SKM-1 treated with dmso at 0.1 percent for 144 hours (cell line): ENCODE data around the gene DCLK2.

ENCODE experiments used
- DNase-seq: peaks from one replicate; lab custom pipeline; 2025; ENCODE audit not compliant: unreplicated experiment; lab: John Stamatoyannopoulos, UW

Gene DCLK2

DNA sequence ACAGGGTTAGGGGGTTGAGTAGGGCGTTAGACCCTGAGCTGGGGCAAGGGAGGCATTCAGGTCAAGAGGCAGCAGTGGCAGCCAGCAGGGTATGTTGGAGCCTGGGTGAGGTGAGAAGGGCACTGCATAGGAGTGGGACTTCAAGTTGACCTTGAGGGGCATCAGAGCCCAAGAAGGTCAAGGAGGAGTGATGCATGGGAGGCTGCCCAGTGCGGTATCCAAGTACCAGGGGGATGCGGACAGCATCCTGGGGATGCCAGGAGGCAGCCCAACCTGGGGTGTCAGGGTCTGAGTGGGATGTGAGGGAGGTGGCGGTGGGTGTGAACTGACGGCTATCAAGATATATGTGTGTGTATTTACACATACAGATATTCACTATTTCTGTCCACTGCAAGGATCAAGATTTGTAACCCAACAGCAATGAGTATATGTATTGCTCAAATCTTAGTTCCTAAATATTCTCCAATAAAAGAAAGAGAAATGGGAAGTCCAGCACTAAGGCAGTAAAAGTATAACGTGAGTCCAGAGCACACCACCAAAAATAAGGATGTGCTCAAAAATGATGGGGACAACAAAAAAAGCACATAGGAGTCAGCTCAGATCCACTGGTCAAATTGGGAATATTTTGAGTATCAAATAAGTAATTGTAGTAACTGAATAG is 9.8 kb upstream of the DCLK2 start:
- DNase-seq: no peak

DNA sequence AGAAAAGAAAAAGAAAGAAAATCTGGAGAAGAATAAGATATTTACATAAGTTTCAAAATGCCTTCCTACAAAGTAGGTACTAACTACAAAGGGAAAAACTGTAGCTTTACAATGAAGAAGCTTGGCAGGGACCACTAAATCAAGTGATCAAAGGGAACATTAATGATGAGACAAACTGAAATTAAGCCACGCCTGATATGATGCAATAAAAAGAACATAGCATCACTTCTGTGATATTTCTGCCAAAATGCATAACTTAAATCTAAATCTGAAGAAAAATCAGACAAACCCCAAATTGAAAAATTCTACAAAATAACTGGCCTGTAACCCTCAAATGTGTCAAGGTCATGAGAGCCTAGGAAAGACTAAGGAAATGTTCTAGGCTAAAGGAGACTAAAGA is 8.9 kb upstream of the DCLK2 start:
- DNase-seq: no peak

DNA sequence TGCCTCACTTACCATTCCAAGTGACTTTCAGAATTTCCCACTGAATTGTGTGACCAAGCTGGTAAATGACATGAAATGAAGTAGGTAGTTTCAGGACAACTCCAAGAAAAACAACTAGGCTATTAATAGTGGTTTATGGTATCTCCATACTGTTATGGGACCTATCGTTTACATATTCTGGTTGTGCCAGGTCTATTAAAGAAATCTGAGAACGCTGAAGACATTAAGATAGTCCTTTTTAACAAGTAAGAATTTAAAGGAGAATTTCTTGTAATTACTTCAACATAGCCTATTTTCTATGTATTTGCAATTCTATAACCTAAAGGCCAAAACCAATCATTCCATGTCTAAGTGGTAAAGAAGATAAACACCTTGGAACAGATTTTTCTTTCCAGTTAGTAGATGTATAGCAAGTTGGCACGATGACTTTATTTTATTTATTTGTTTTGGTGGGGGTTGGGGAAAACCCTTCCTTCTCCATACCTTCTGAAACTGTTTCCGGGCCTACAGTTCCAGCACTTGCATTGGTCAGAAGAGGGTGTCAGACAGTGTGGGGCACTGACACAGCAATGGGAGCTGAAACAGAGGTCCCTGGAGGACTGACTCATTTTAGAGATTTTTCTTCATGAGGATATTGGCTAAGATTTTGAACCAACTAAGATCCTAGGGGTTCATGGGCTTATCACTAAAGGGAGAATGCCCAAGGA is 7.6 kb upstream of the DCLK2 start:
- no peak for DNase-seq

DNA sequence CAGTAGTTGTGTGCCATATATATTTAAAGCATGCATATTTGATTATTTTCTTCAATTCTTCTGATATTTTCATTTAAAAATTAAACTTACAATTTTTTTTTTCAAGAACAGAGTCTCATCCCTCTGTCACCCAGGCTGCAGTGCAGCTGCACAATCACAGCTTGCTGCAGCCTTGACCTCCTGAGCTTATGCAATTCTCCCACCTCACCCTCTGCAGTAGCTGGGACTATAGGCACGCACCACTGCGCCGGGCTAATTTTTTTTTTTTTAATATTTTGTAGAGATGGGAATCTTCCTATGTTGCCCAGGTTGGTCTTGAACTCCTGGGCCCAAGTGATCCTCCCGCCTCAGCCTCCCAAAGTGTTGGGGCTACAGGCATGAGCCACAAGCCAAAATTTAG is 5.8 kb upstream of the DCLK2 start:
- no peak for DNase-seq

DNA sequence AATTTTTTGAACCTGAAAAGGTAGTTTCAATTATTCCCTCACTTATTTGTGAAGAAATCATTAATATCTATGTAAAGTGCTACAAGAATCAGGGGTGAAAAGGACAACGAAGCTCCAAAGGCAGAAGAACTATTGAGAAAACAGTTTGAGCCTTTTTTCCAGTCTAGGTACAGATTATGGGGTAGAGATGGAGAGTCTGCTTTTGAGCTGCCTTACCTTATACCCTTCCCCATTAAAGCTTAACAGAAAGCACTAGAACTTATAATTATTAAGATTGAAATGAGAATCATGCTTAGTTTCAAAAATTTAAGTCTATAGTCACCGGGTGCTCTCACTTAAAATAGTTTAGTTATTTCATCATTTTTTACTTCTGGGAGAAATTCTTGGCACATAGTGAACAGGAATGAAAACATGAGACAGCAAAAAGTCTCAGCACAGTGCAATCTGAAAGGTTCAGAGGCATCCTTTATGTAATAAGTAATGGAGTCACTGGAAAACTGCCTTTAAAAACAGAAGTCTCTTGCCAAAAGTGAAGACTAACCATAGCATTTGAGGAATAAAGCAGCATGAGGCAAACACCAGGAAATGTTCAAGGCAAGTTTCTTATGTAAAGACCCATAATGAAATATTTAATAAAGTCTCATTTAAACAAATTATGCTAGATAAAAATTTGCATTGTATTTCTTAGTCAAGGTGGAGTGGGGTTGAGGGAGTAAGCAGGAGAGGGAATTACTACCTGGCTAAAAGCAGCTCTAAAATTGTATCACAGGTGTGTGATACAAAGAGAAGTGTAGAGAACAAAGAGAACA is 5.1 kb upstream of the DCLK2 start:
- DNase-seq: no peak

DNA sequence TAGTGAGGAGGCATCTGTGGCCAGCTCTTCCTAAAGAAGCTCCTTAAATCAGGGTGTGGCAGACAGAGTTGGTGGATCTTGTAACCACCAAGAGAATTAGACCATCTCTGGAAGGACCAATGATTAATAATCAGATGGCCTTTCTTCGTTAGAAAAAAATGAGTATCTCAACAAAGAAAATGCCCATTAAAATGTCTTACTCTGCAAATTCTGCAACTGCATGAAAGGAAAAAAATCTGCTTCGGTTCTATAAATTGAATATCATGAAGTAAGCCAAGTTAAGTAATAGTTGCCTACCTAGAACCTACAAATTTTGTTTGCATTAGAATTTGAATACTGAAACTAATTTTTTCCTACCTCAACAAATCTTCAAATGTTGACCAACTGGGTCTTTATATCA is 4.2 kb upstream of the DCLK2 start:
- no peak for DNase-seq

DNA sequence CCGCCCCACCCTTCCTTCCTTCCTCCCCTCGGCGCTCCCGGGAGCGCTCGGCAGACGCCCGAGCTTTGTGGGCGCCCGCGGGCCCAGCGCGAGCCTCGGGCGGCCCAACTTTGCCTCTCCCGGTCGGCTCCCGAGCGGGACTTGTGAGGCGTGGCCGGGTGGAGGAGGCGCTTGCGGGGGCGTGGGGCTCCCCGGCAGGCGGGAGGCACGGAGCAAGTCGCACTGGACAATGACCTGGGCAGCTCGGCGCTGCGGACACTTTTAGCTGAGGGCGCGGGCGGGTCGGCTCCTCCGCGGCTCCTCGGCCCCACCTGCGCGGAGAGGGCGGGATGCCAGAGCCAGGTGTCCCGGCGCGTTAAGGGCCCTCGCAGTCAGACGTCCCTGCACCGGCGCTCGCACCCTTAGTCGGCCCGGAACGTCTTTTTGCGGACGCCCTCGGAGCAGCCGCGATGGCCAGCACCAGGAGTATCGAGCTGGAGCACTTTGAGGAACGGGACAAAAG is 385 bp downstream of the DCLK2 start:
- no peak for DNase-seq

DNA sequence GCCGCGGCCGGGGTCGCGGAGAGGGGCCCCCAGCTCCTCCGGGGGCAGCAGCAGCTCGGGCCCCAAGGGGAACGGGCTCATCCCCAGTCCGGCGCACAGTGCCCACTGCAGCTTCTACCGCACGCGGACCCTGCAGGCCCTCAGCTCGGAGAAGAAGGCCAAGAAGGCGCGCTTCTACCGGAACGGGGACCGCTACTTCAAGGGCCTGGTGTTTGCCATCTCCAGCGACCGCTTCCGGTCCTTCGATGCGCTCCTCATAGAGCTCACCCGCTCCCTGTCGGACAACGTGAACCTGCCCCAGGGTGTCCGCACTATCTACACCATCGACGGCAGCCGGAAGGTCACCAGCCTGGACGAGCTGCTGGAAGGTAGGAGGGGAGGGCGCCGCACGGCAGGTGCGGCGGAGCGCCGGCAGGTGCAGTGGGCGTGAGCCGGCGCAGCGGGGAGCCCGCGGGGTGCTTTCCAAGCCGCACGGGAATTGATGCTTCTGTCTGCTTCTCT is 886 bp downstream of the DCLK2 start:
- no peak for DNase-seq

DNA sequence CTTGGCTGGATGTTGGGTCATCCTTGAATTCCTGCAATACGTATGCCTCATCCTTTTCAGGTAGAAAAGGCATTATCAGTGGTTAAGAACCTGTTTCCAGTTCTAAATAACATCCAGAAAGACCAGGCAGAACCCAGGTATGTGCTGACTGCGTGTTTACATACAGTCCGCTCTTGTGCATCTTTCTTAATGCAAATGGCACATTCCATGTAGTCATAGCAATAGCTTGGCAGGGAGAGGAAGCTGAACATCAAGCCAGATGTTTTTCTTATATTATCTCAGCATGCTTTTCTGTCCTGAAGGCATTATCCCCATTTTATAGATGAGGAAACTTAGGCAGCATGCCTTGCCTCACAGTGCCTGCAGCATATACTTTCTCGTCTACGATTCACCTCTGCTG is 2.1 kb downstream of the DCLK2 start:
- DNase-seq: no peak

DNA sequence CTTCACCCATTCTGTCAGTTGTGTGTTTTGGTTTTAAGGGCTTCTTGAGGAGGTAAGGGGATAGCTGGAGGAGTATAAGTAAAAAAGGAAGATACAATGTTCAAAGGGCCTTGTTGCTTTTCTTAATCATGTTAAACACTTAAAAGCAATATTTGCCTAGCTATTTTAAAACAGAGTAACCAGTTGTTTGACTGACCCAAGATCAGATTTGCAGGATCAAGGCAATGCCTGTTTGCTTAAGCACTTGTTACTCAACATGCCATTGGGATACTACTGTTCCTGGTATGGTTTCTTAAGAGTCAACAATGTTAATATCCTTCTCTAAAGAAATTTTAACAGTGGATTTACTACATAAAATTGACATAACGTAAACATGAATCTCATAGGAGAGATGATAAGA is 2.6 kb downstream of the DCLK2 start:
- no peak for DNase-seq

DNA sequence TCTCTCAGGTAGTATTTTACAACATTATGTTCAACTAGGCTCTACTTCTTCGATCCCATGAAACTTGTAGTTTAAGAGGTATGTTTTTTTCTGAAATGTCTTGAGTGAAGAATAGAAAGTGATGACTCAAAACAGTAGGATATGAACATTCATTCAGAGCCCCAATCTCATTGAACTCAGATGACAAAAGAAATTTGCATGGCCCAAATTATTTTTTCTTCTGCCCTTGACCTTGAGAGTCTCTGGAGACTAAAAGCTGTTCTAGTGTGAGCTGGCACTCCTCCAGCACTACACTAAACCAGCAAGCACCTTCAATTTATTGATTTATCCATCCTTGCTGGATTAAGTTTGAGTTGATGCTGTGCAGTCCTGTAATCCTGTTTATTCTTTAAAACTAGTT is 4.0 kb downstream of the DCLK2 start:
- no peak for DNase-seq

DNA sequence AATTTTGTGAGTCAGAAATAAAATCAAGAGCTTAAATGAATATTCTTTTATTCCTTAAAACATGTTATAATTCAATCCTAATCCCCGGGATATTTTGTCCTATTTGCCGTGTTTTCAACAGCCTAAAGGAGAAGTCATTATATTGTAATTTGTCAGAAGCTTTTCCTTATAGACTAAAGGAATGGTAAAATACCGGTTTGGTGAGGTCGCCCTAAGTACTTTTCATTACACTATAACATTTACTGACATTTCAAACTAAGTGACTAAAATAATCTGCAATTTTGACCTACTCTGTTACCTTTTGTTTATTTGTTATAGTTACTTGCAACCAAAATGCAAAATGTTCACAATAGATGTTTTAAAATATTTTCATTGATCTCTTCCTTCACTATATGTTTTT is 8.8 kb downstream of the DCLK2 start:
- DNase-seq: no peak

DNA sequence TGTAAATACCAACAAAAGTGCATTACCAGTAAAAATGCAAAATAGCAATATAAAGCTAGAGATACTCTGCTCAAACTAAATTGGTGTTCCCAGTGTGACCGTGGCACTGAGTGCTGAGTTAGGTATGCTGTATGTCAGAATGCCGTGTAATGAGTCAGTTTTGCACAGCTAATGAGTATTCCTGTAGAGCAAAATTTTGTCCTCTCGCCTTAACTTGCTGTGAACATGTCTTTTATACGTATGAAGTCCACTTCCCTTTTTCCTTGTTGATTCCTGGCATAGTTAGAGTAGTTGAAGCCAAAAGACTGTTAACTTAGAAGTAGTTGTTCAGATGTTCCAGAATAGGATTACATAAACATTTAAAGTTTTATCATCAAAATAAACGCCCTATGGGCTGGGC is 11.5 kb downstream of the DCLK2 start:
- DNase-seq: no peak

DNA sequence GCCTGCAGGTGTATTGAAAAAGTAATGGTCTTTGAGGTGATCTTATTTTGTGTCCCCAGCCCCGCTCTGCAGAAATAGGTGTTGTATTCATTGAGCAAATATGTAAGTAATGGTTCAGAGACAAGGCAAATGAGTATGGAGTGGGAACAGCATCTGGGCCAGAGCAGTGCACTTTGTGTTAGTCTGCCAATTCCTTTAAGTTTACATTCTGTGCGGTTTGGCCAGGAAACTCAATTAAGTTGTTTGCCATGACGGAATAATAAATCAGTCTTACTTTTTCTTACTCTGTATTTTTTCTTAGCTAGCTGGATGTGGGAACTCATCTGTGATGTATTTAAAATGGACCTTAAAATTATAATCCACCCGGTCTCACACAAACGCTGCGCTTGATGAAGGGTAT is 12.6 kb downstream of the DCLK2 start:
- DNase-seq: no peak

DNA sequence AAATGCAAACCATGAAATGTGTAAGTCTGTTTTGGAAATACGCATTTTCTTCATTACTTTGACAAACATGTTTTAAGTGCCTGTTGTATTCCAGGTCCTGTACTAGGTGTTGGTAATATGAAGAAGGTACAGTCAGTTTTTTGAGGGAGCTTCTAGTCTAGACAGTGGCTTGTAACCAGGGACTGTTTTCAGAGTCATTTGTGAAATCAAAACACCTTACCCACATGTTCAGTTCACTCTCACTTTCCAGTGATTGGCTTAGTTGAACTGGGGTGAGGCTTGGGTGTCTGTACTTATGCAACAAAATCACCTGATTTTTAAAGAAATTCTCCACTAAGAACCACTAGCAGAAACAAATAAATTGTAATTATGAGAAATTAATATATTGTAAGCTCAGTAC is 16.4 kb downstream of the DCLK2 start:
- no peak for DNase-seq

DNA sequence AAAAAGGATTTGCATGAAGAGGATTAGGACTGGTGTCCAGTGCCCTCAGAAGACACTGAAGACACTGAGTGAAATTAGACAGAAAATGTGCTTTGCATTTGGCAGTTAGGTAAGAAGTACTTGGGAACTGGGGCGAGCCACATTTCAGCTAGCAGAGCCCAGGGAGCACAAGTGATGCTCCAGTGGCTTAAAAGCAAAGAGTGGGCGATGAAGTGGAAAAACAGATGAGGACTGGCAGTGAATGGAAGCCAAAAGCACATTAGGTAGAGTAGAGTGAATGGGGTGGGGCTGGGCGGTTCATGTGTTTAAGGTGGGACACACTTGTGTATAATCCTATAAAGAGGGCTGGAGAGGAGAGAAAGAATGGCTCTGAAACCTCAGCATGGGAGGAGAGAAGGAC is 18.4 kb downstream of the DCLK2 start:
- no peak for DNase-seq

DNA sequence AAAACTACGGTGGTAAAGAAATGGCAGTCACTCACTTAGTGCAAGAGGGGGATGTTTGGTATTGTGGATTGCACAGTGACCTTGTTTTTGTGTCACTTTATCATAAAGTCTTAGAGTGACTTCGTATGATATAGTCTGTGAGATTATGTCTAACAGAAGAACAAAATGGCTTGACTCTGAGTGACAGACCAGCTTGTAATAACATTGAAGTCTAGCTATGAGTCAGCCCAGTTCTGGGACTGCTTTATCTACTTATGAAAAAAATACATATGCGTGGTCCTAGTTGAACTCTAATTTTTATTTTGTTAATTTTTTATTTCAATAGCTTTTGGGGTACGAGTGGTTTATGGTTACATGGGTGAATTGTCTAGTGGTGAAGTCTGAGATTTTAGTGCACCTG is 20.0 kb downstream of the DCLK2 start:
- DNase-seq: no peak

DNA sequence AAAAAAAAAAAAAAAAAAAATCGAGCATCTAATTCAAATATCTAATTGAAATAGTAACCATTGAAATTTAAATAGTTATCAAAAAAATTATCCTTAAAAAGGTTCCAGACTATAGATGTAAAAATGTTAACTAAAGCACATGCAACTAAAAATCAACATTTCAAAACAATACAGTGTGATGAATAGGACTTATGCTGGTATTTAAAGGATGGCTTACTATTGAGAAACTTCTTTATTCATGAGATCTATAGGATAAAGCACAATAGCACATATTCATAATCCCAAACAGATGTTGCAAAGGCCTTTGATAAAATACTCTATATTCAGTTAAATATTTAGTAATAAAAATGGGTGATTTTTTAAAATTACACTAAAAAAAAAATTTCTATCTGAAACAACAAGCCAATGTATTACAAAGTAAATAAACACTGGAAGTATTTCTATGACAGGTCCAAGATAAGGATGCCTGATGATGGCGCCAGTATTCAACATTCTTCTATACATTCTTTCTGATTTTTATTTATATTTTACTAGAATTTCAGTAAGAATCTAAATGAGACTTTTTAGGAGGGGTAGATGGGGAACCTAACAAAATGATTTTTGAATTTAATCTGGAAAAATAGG is 26.3 kb downstream of the DCLK2 start:
- no peak for DNase-seq

DNA sequence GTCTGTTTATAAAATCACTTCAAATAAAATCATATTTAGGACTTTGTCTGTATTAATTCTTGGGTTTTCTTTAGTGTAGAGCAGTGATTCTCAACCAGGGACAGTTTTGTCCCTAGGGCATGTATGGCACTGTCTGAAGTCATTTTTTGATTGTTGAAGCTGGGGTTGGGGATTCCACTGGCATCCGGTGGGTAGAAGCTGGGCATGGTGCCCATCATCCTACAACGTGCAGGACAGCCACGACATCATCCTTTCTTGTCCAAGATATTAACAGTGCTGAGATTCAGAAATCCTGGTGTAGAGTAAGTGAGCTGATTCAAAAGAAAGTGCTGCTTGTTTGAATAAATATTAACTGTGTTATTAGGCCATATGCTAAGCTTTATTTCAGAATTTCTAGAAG is 28.6 kb downstream of the DCLK2 start:
- DNase-seq: no peak

DNA sequence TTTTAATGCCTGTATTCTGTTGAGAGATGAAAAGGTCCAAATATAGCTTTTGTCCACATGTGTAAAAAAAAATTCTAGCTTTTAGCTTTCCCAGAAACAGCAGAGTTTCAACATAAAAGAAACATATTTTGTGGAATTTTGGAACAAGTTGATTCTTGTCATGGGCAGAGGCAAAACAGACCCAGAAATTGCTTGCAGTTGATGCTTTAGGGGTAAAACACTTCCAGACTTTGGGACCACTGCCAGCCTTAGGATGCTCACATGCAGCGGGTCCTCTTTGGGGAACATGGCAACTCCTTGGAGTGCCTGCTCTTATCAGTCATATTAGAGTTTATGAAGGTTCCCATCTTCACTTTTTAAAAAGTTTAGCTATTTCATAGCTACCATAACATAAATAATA is 30.4 kb downstream of the DCLK2 start:
- no peak for DNase-seq

DNA sequence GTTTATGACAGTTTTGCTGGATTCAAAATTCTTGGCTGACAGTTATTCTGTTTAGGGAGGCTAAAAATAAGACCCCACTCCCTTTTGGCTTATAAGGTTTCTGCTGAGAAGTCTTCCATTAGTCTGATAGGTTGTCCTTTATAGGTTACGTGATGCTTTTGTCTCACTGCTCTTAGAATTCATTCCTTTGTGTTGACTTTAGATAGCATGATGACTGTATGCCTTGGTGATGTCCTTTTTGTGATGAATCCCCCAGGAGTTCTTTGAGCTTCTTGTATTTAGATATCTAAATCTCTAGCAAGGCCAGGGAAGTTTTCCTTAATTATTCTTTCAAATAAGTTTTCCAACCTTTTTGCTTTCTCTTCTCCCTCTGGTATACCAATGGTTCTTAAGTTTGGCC is 36.4 kb downstream of the DCLK2 start:
- no peak for DNase-seq
